ENCODE results near the gene KCNE2.

- TF ChIP-seq CTCF (IDR thresholded peaks at IDR 0.05) (no peak), POLR2A (IDR thresholded peaks at IDR 0.05) (no peak), EP300 (IDR thresholded peaks at IDR 0.05) (no peak)
Observed at GRCh38 chr21:34330055-34330454, 33.8 kb upstream of the KCNE2 start.

Measured in tibial nerve (tissue), 4 donors.